Hepatocyte (in vitro differentiated cells): ENCODE results near the gene GABBR2. TPM values are rescaled to one million over a fixed set of nuclear protein-coding genes. Genes with fewer than 3 reads are reported as not detected.

Experiments used
- DNase-seq: peaks from one replicate; pipeline ENCODE4 v3.0.0-alpha.2; 2016; ENCODE audit warnings: low spot score
- H2AFZ ChIP-seq: fragments of 200-600 bp; sonication (generic); 2 replicates; pipeline ENCODE4 v1.6.0; 2016; ENCODE audit warnings: antibody characterized with exemption, mild to moderate bottlenecking
- H3K27ac ChIP-seq: fragments of 200-600 bp; sonication (generic); 2 replicates; pipeline ENCODE4 v1.5.1; 2016; ENCODE audit warnings: mild to moderate bottlenecking
- H3K27me3 ChIP-seq: fragments of 200-600 bp; sonication (generic); 2 replicates; pipeline ENCODE4 v1.6.1; 2016
- H3K36me3 ChIP-seq: fragments of 200-600 bp; sonication (generic); replicated peaks from 2 replicates; pipeline ENCODE4 v1.5.1; 2016; ENCODE audit warnings: low read depth; ENCODE audit not compliant: insufficient read depth
- H3K4me1 ChIP-seq: fragments of 200-600 bp; sonication (generic); 2 replicates; pipeline ENCODE4 v1.5.1; 2016; ENCODE audit warnings: mild to moderate bottlenecking, moderate library complexity; ENCODE audit not compliant: insufficient read depth
- H3K4me2 ChIP-seq: fragments of 200-600 bp; sonication (generic); 2 replicates; pipeline ENCODE4 v1.6.0; 2016
- H3K4me3 ChIP-seq: fragments of 200-600 bp; sonication (generic); 2 replicates; pipeline ENCODE4 v1.5.1; 2016; ENCODE audit warnings: mild to moderate bottlenecking
- H3K79me2 ChIP-seq: fragments of 200-600 bp; sonication (generic); 2 replicates; pipeline ENCODE4 v1.6.0; 2017; ENCODE audit warnings: mild to moderate bottlenecking
- H3K9me2 ChIP-seq: fragments of 200-600 bp; sonication (generic); replicated peaks from 2 replicates; pipeline ENCODE4 v1.6.0; 2017; ENCODE audit warnings: mild to moderate bottlenecking; ENCODE audit not compliant: insufficient read depth
- H3K9me3 ChIP-seq: fragments of 200-600 bp; sonication (generic); 2 replicates; pipeline ENCODE4 v1.5.1; 2016; ENCODE audit warnings: low read depth, mild to moderate bottlenecking
- H4K20me1 ChIP-seq: fragments of 200-600 bp; sonication (generic); 2 replicates; pipeline ENCODE4 v1.6.0; 2016; ENCODE audit warnings: mild to moderate bottlenecking; ENCODE audit not compliant: insufficient read depth, poor library complexity, severe bottlenecking
- EZH2 ChIP-seq: fragments of 200-600 bp; sonication (generic); IDR thresholded peaks from 2 replicates; pipeline ENCODE4 v1.6.1; 2016; ENCODE audit warnings: antibody characterized with exemption, mild to moderate bottlenecking, borderline replicate concordance
- EZH2phosphoT487 ChIP-seq: fragments of 200-600 bp; sonication (generic); IDR thresholded peaks from one replicate; pipeline ENCODE4 v1.6.1; 2018; ENCODE audit warnings: antibody characterized with exemption, mild to moderate bottlenecking, low read depth, moderate library complexity; ENCODE audit not compliant: unreplicated experiment, severe bottlenecking
- WGBS: methylation state at CpG from one replicate; pipeline ENCODE4 v1.1.6; 2016; ENCODE audit warnings: low lambda C conversion rate; ENCODE audit errors: missing lambda C conversion rate; 5-methylcytosine and 5-hydroxymethylcytosine counted together
- polyA plus RNA-seq: library from polyadenylated mRNA; unstranded; fragments of >200 nt; fragmentation: Nextera tagmentation; extraction: Ambion mirVana; gene quantifications from 2 replicates; pipeline ENCODE4 v1.2.1, GENCODE V29; 2016
- total RNA-seq: library from RNA; depleted of rRNA; stranded (reverse); fragments of >200 nt; gene quantifications from 2 replicates; pipeline ENCODE4 v1.2.3, GENCODE V29; 2014
- TF ChIP-seq, protein P1 (sequence below): fragments of 200-600 bp; sonication (generic); IDR thresholded peaks from 2 replicates; pipeline ENCODE4 v1.5.1; 2016; ENCODE audit warnings: antibody characterized with exemption, mild to moderate bottlenecking; ENCODE audit not compliant: poor library complexity

Gene GABBR2
- total and polyA plus RNA-seq, 2 experiments from 2014 or later: 0.20 to 0.28 TPM

GRCh38 chr9:98599566-98600216, 109.0 kb downstream of the GABBR2 start:
- no peaks in the 10 kb centered on the region for H3K9me2 ChIP-seq
- peaks cover 8% of the 10 kb centered on the region for H3K4me1 ChIP-seq
- H3K27me3 ChIP-seq: no peaks in the 10 kb centered on the region
- no peaks in the 10 kb centered on the region for H4K20me1 ChIP-seq
- TF ChIP-seq, protein P1, sequence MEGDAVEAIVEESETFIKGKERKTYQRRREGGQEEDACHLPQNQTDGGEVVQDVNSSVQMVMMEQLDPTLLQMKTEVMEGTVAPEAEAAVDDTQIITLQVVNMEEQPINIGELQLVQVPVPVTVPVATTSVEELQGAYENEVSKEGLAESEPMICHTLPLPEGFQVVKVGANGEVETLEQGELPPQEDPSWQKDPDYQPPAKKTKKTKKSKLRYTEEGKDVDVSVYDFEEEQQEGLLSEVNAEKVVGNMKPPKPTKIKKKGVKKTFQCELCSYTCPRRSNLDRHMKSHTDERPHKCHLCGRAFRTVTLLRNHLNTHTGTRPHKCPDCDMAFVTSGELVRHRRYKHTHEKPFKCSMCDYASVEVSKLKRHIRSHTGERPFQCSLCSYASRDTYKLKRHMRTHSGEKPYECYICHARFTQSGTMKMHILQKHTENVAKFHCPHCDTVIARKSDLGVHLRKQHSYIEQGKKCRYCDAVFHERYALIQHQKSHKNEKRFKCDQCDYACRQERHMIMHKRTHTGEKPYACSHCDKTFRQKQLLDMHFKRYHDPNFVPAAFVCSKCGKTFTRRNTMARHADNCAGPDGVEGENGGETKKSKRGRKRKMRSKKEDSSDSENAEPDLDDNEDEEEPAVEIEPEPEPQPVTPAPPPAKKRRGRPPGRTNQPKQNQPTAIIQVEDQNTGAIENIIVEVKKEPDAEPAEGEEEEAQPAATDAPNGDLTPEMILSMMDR: no peak
- TF ChIP-seq EZH2phosphoT487 (no peak), EZH2 (no peak)
- H3K79me2 ChIP-seq: no peaks in the 10 kb centered on the region
- H2AFZ ChIP-seq: no peak overlapping the region
- WGBS: 77% methylated on average over 8 of the region's 8 CpGs
- no peaks in the 10 kb centered on the region for H3K36me3 ChIP-seq
- H3K27ac ChIP-seq: no peak overlapping the region
- DNase-seq: no peak
- H3K9me3 ChIP-seq: no peaks in the 10 kb centered on the region
- H3K4me3 ChIP-seq: no peak overlapping the region
- H3K4me2 ChIP-seq: no peak overlapping the region

DNA sequence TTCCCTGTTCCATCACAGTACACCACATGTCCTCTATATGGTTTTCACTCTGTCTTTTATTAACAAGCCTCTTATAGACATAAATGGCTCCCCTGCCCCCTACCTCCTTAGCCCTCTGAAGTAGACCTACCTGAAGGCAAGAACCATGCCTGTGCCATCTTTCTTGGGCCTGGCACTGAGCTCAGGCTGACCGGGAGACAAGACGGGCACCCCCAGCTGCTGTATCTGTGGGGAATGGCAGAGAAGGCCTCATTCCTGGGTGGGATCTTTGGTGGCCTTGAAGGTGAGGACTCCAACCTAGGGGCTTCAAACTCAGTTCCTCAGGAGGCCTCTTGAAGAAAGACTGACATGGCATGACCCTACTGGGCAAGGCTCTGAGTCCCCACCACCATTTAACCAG, 109.9 kb downstream of the GABBR2 start:
- Histone ChIP-seq H3K4me1 (peaks cover 11% of the 10 kb centered on the region), H3K9me3 (no peaks in the 10 kb centered on the region), H3K4me2 (no peak overlapping the region), H4K20me1 (no peaks in the 10 kb centered on the region), H3K9me2 (no peaks in the 10 kb centered on the region), H3K4me3 (no peak overlapping the region), H3K36me3 (no peaks in the 10 kb centered on the region), H3K79me2 (no peaks in the 10 kb centered on the region), H3K27me3 (no peaks in the 10 kb centered on the region), H2AFZ (no peak overlapping the region), H3K27ac (no peak overlapping the region)
- WGBS: 100% methylated on average over 2 of the region's 2 CpGs
- DNase-seq: no peak
- TF ChIP-seq EZH2phosphoT487 (no peak), EZH2 (no peak)
- TF ChIP-seq, protein P1: no peak

DNA sequence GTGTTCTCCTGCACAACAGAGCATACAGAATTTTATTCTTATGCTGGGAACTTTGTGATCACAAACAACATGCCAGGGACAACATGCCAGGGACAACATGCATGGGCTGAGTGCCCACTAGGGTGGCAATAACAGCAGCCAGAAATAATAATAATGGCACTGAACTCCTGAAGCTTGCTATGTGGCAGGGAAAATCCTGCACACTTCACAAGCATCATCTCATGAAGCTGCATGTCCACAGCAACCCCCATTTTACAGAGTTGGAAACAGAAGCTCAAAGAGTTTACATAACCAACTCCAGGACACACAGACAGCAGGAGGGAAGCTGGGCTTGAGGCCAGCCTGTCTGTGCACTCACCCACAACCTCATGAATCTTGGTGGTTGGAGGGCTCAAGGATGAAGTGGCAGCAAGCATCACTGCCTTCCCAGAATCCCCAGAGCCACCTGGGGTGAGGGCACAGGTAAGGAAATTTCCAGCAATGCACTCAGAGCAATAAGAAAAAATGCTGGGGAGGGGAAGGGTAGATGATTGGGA, 111.4 kb downstream of the GABBR2 start:
- Histone ChIP-seq H3K27me3 (no peaks in the 10 kb centered on the region), H3K79me2 (no peaks in the 10 kb centered on the region), H3K9me2 (no peaks in the 10 kb centered on the region), H3K4me2 (no peak overlapping the region), H3K27ac (no peak overlapping the region), H3K9me3 (no peaks in the 10 kb centered on the region), H3K4me1 (peaks cover 5% of the 10 kb centered on the region), H3K36me3 (no peaks in the 10 kb centered on the region), H4K20me1 (no peaks in the 10 kb centered on the region), H2AFZ (no peak overlapping the region), H3K4me3 (no peak overlapping the region)
- no peak for DNase-seq
- TF ChIP-seq, protein P1: no peak
- TF ChIP-seq EZH2 (no peak), EZH2phosphoT487 (no peak)
